Measurements from ENCODE around the gene BCAT1.

Gene BCAT1

DNA sequence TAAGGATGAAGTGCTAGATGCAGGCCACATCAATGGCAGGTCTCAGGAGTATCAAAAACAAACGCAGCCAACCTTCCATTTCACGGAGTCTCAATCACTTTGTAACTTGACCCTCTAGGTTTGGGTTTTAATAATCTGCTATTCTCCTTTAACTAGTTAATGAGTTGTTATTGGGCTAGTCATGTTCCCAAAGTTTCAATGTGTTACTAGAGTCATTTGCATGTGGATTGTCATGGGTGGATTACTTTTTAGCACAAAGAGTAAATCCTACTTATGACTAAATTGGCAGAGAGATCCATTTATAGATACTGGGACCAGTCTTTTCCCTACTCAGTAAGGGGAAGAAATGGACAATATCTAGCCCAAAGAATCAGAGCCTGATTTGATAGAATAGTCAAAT, 151.0 kb downstream of the BCAT1 start:
- no peaks in the 10 kb centered on the region for H3K36me3 ChIP-seq (replicated peaks in 1 of 2; ENCODE audit: control insufficient read depth in 2 of 2, insufficient read depth in 2 of 2, low read length in 2 of 2)
- H2BK12ac ChIP-seq (ENCODE audit: low read length) = no peak overlapping the region
- peaks cover 0 to 3% of the 10 kb centered on the region in 2 donors for H3K9me3 ChIP-seq (replicated peaks in 1 of 2; ENCODE audit: control insufficient read depth in 2 of 2, insufficient read depth in 1 of 2, low read depth in 1 of 2, low read length in 2 of 2)
- no peak overlapping the region for H2BK5ac ChIP-seq (ENCODE audit: low read length)
- H3K4me2 ChIP-seq (ENCODE audit: insufficient read depth, low read length, poor library complexity, severe bottlenecking) = no peak overlapping the region
- H4K91ac ChIP-seq (ENCODE audit: low read depth, low read length, poor library complexity) = no peak overlapping the region
- H3K14ac ChIP-seq (ENCODE audit: low read length) = no peak overlapping the region
- no peak overlapping the region for H2BK120ac ChIP-seq (ENCODE audit: low read depth, low read length)
- H3K79me1 ChIP-seq (ENCODE audit: low read depth, low read length) = no peaks in the 10 kb centered on the region
- no peak overlapping the region for H3K27ac ChIP-seq (replicated peaks; ENCODE audit: low read length)
- H3K9ac ChIP-seq (ENCODE audit: low read depth, low read length, poor library complexity) = no peak overlapping the region
- H3K18ac ChIP-seq (ENCODE audit: low read length) = no peak overlapping the region
- no peak for DNase-seq (ENCODE audit: low spot score)
- no peak overlapping the region for H3K4ac ChIP-seq (ENCODE audit: low read length)
- no peak overlapping the region for H3K4me3 ChIP-seq (ENCODE audit: low read length in 2 of 2)
- WGBS, 2 donors (ENCODE audit: extremely low coverage in 2 of 2, insufficient read length in 2 of 2, insufficient replicate concordance in 1 of 2) = no CpG with 5 or more reads among the region's 2 CpGs
- H2AK5ac ChIP-seq (ENCODE audit: low read depth, low read length) = no peak overlapping the region
- H2AFZ ChIP-seq (ENCODE audit: low read length) = no peak overlapping the region
- no peak overlapping the region for H2BK15ac ChIP-seq (ENCODE audit: low read length)
- no peak overlapping the region for H4K8ac ChIP-seq (ENCODE audit: low read depth, low read length)
- no peak overlapping the region for H3K23ac ChIP-seq (ENCODE audit: low read depth, low read length, poor library complexity)
- H3K4me1 ChIP-seq (ENCODE audit: control insufficient read depth in 2 of 2, insufficient read depth in 1 of 2, low read depth in 1 of 2, low read length in 2 of 2) = no peaks in the 10 kb centered on the region
- no peaks in the 10 kb centered on the region for H3K27me3 ChIP-seq (ENCODE audit: control insufficient read depth in 3 of 3, insufficient read depth in 3 of 3, low read depth in 1 of 3, low read length in 3 of 3)

DNA sequence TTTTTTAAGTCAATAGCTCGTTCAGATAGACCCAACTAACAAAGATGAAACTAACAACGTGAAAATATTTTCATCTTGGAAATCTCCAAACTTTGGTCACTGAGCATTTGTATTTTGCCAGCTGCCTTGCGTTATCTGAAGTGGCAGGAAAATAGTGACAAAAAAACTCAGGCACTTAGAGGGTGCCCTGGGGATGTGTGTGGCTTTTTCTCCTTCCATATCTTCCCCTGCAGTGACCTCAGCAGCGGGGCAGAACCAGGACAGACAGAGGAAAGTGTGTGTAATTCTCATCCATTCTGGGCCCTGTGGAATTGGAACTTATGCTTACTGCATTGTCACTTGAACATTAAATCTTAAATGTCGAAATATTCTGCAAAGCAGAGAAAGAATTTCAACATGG, 152.0 kb downstream of the BCAT1 start:
- Histone ChIP-seq H3K79me1 (ENCODE audit: low read depth, low read length) (no peaks in the 10 kb centered on the region), H4K8ac (ENCODE audit: low read depth, low read length) (no peak overlapping the region), H3K4ac (ENCODE audit: low read length) (no peak overlapping the region), H3K9ac (ENCODE audit: low read depth, low read length, poor library complexity) (no peak overlapping the region), H3K27ac (replicated peaks; ENCODE audit: low read length) (no peak overlapping the region), H2AFZ (ENCODE audit: low read length) (no peak overlapping the region), H2BK12ac (ENCODE audit: low read length) (no peak overlapping the region), H3K27me3 (ENCODE audit: control insufficient read depth in 3 of 3, insufficient read depth in 3 of 3, low read depth in 1 of 3, low read length in 3 of 3) (no peaks in the 10 kb centered on the region), H2BK15ac (ENCODE audit: low read length) (no peak overlapping the region), H3K4me1 (ENCODE audit: control insufficient read depth in 2 of 2, insufficient read depth in 1 of 2, low read depth in 1 of 2, low read length in 2 of 2) (no peaks in the 10 kb centered on the region), H2AK5ac (ENCODE audit: low read depth, low read length) (no peak overlapping the region), H3K23ac (ENCODE audit: low read depth, low read length, poor library complexity) (no peak overlapping the region), H4K91ac (ENCODE audit: low read depth, low read length, poor library complexity) (no peak overlapping the region), H3K18ac (ENCODE audit: low read length) (no peak overlapping the region), H3K14ac (ENCODE audit: low read length) (no peak overlapping the region), H3K4me2 (ENCODE audit: insufficient read depth, low read length, poor library complexity, severe bottlenecking) (no peak overlapping the region), H3K4me3 (ENCODE audit: low read length in 2 of 2) (no peak overlapping the region), H3K36me3 (replicated peaks in 1 of 2; ENCODE audit: control insufficient read depth in 2 of 2, insufficient read depth in 2 of 2, low read length in 2 of 2) (no peaks in the 10 kb centered on the region), H2BK120ac (ENCODE audit: low read depth, low read length) (no peak overlapping the region), H2BK5ac (ENCODE audit: low read length) (no peak overlapping the region), H3K9me3 (replicated peaks in 1 of 2; ENCODE audit: control insufficient read depth in 2 of 2, insufficient read depth in 1 of 2, low read depth in 1 of 2, low read length in 2 of 2) (no peaks in the 10 kb centered on the region)
- no peak for DNase-seq (ENCODE audit: low spot score)
- WGBS, 2 donors (ENCODE audit: extremely low coverage in 2 of 2, insufficient read length in 2 of 2, insufficient replicate concordance in 1 of 2) = no CpG with 5 or more reads among the region's 5 CpGs

DNA sequence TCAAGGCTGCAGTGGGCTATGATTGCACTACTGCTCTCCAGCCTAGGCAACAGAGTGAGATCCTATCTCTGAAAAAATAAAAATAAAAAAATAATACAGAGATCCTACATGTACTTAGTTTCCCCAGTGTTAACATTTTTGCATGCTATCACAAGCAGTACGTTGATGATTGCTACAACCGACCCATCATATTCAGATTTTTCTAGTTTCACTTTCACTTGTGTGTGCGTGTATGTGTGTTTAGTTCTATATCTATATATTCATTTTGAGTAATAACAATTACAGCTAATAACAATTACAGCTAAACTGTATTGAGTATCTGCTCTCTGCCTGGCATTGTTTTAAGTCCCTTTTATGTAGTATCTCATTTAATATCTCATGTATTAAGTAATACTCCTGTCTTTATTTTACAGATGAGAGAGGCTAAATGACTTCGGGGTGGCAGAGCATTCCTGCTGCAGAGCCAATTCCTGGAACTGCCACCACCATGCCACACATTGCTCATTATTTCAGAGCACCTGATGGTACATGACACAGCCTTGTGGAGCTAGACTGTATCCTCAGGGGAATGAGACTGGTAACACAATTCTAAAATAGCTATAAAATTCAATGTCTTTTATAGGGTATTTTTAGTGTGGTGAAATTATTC, 153.1 kb downstream of the BCAT1 start:
- Histone ChIP-seq H3K23ac (ENCODE audit: low read depth, low read length, poor library complexity) (no peak overlapping the region), H2BK120ac (ENCODE audit: low read depth, low read length) (no peak overlapping the region), H2BK15ac (ENCODE audit: low read length) (no peak overlapping the region), H3K4me2 (ENCODE audit: insufficient read depth, low read length, poor library complexity, severe bottlenecking) (no peak overlapping the region), H4K91ac (ENCODE audit: low read depth, low read length, poor library complexity) (no peak overlapping the region), H2AFZ (ENCODE audit: low read length) (no peak overlapping the region), H2BK5ac (ENCODE audit: low read length) (no peak overlapping the region), H2AK5ac (ENCODE audit: low read depth, low read length) (no peak overlapping the region), H3K14ac (ENCODE audit: low read length) (no peak overlapping the region), H3K4ac (ENCODE audit: low read length) (no peak overlapping the region), H3K9ac (ENCODE audit: low read depth, low read length, poor library complexity) (no peak overlapping the region), H2BK12ac (ENCODE audit: low read length) (no peak overlapping the region), H3K18ac (ENCODE audit: low read length) (no peak overlapping the region), H3K9me3 (replicated peaks in 1 of 2; ENCODE audit: control insufficient read depth in 2 of 2, insufficient read depth in 1 of 2, low read depth in 1 of 2, low read length in 2 of 2) (no peaks in the 10 kb centered on the region), H3K36me3 (replicated peaks in 1 of 2; ENCODE audit: control insufficient read depth in 2 of 2, insufficient read depth in 2 of 2, low read length in 2 of 2) (no peaks in the 10 kb centered on the region), H4K8ac (ENCODE audit: low read depth, low read length) (no peak overlapping the region), H3K27ac (replicated peaks; ENCODE audit: low read length) (no peak overlapping the region), H3K4me3 (ENCODE audit: low read length in 2 of 2) (no peak overlapping the region), H3K27me3 (ENCODE audit: control insufficient read depth in 3 of 3, insufficient read depth in 3 of 3, low read depth in 1 of 3, low read length in 3 of 3) (no peaks in the 10 kb centered on the region), H3K4me1 (ENCODE audit: control insufficient read depth in 2 of 2, insufficient read depth in 1 of 2, low read depth in 1 of 2, low read length in 2 of 2) (no peaks in the 10 kb centered on the region), H3K79me1 (ENCODE audit: low read depth, low read length) (no peaks in the 10 kb centered on the region)
- no peak for DNase-seq (ENCODE audit: low spot score)
- WGBS, 2 donors (ENCODE audit: extremely low coverage in 2 of 2, insufficient read length in 2 of 2, insufficient replicate concordance in 1 of 2) = no CpG with 5 or more reads among the region's 4 CpGs

DNA sequence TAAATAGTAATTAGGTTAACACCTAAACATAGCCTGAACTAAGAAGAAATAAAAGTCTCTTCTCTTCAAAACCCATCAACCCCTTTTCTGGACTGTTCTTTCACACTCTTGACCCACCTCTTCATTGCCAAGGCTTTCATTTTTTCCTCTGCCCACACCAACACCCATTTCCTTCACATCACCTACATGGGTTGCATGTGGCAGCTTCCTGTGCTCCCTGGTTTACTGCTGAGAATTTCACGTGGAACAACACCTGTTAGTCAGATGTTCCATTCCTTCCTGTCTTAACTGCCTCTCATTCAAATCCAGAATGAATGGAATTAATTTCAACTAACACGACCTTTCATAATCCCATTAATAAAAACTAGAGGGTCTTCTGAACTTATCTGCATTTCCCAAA, 157.3 kb downstream of the BCAT1 start:
- Histone ChIP-seq H2BK5ac (ENCODE audit: low read length) (no peak overlapping the region), H2AK5ac (ENCODE audit: low read depth, low read length) (no peak overlapping the region)
- WGBS, 2 donors (ENCODE audit: extremely low coverage in 2 of 2, insufficient read length in 2 of 2, insufficient replicate concordance in 1 of 2) = no CpG with 5 or more reads among the region's 2 CpGs

More for the DNA sequence above, 157.3 kb downstream of the BCAT1 start:
- no peak for DNase-seq (ENCODE audit: low spot score)
- Histone ChIP-seq H3K4me2 (ENCODE audit: insufficient read depth, low read length, poor library complexity, severe bottlenecking) (no peak overlapping the region), H2BK120ac (ENCODE audit: low read depth, low read length) (no peak overlapping the region), H2BK15ac (ENCODE audit: low read length) (no peak overlapping the region), H3K79me1 (ENCODE audit: low read depth, low read length) (peaks cover 1% of the 10 kb centered on the region), H2AFZ (ENCODE audit: low read length) (no peak overlapping the region), H3K9ac (ENCODE audit: low read depth, low read length, poor library complexity) (no peak overlapping the region), H4K8ac (ENCODE audit: low read depth, low read length) (no peak overlapping the region), H3K27ac (replicated peaks; ENCODE audit: low read length) (no peak overlapping the region), H3K4me1 (ENCODE audit: control insufficient read depth in 2 of 2, insufficient read depth in 1 of 2, low read depth in 1 of 2, low read length in 2 of 2) (no peaks in the 10 kb centered on the region), H4K91ac (ENCODE audit: low read depth, low read length, poor library complexity) (no peak overlapping the region), H3K18ac (ENCODE audit: low read length) (no peak overlapping the region), H3K27me3 (ENCODE audit: control insufficient read depth in 3 of 3, insufficient read depth in 3 of 3, low read depth in 1 of 3, low read length in 3 of 3) (no peaks in the 10 kb centered on the region), H3K4me3 (ENCODE audit: low read length in 2 of 2) (no peak overlapping the region), H3K36me3 (replicated peaks in 1 of 2; ENCODE audit: control insufficient read depth in 2 of 2, insufficient read depth in 2 of 2, low read length in 2 of 2) (no peaks in the 10 kb centered on the region), H3K9me3 (replicated peaks in 1 of 2; ENCODE audit: control insufficient read depth in 2 of 2, insufficient read depth in 1 of 2, low read depth in 1 of 2, low read length in 2 of 2) (no peaks in the 10 kb centered on the region), H3K14ac (ENCODE audit: low read length) (no peak overlapping the region), H2BK12ac (ENCODE audit: low read length) (no peak overlapping the region), H3K4ac (ENCODE audit: low read length) (no peak overlapping the region), H3K23ac (ENCODE audit: low read depth, low read length, poor library complexity) (no peak overlapping the region)

Data from neuronal stem cell (in vitro differentiated cells).